ENCODE measurements around the gene WDHD1. TPM values are rescaled to one million over a fixed set of nuclear protein-coding genes. Genes with fewer than 3 reads are reported as not detected.

The WDHD1 gene
- total RNA-seq, 4 donors from 2014 or later, result 0.51 to 20.0 (median 3.1) TPM

DNA sequence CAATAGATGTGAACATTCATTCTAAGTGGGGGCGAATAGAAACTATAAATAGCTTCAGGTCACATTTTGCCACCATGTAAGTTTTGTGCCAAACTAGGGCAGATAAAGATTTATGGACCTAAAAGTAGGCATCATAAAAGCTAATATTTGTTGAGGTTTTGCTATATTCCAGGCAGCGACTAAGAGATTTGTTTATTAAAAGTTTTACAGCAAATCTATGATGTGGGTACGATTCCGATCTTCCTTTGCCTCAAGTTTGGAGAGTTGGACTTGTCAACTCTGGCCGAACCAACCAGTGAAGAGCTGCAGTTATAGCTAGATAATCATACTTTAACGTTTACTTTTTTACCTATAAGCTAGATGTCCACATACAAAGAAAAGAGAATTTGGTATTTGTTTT is 26.1 kb upstream of the WDHD1 start:
- Histone ChIP-seq H3K27me3 (no peaks in the 10 kb centered on the region), H3K9me3 (no peaks in the 10 kb centered on the region), H3K36me3 (no peaks in the 10 kb centered on the region), H3K4me3 (peak overlapping the region in 1 of 2 donors; percentile 63), H3K4me1 (peaks cover 0 to 6% of the 10 kb centered on the region in 2 donors), H3K27ac (peak overlapping the region; percentile 97 to 98)
- no peak for DNase-seq
- TF ChIP-seq POLR2A (IDR thresholded peaks at IDR 0.05), result no peak
- TF ChIP-seq, protein P1, sequence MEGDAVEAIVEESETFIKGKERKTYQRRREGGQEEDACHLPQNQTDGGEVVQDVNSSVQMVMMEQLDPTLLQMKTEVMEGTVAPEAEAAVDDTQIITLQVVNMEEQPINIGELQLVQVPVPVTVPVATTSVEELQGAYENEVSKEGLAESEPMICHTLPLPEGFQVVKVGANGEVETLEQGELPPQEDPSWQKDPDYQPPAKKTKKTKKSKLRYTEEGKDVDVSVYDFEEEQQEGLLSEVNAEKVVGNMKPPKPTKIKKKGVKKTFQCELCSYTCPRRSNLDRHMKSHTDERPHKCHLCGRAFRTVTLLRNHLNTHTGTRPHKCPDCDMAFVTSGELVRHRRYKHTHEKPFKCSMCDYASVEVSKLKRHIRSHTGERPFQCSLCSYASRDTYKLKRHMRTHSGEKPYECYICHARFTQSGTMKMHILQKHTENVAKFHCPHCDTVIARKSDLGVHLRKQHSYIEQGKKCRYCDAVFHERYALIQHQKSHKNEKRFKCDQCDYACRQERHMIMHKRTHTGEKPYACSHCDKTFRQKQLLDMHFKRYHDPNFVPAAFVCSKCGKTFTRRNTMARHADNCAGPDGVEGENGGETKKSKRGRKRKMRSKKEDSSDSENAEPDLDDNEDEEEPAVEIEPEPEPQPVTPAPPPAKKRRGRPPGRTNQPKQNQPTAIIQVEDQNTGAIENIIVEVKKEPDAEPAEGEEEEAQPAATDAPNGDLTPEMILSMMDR (IDR thresholded peaks at IDR 0.05), result no peak
- intact Hi-C loops (cut with DNase I; ENCODE audit: low total_unique reads), result no loop called here

- H3K4me3 ChIP-seq, result peak overlapping the region; percentile 63 to 94
- TF ChIP-seq, protein P1 (IDR thresholded peaks at IDR 0.05), result no peak
- TF ChIP-seq POLR2A (IDR thresholded peaks at IDR 0.05), result no peak
- H3K27ac ChIP-seq, result peak overlapping the region; percentile 97 to 98
- H3K27me3 ChIP-seq, result no peaks in the 10 kb centered on the region
- DNase-seq, result no peak
- intact Hi-C loops (cut with DNase I; ENCODE audit: low total_unique reads), result no loop called here
- H3K36me3 ChIP-seq, result no peaks in the 10 kb centered on the region
- peaks cover 0 to 6% of the 10 kb centered on the region in 2 donors for H3K4me1 ChIP-seq
- H3K9me3 ChIP-seq, result no peaks in the 10 kb centered on the region
Measured at GRCh38 chr14:55052269-55052930, 25.5 kb upstream of the WDHD1 start.

DNA sequence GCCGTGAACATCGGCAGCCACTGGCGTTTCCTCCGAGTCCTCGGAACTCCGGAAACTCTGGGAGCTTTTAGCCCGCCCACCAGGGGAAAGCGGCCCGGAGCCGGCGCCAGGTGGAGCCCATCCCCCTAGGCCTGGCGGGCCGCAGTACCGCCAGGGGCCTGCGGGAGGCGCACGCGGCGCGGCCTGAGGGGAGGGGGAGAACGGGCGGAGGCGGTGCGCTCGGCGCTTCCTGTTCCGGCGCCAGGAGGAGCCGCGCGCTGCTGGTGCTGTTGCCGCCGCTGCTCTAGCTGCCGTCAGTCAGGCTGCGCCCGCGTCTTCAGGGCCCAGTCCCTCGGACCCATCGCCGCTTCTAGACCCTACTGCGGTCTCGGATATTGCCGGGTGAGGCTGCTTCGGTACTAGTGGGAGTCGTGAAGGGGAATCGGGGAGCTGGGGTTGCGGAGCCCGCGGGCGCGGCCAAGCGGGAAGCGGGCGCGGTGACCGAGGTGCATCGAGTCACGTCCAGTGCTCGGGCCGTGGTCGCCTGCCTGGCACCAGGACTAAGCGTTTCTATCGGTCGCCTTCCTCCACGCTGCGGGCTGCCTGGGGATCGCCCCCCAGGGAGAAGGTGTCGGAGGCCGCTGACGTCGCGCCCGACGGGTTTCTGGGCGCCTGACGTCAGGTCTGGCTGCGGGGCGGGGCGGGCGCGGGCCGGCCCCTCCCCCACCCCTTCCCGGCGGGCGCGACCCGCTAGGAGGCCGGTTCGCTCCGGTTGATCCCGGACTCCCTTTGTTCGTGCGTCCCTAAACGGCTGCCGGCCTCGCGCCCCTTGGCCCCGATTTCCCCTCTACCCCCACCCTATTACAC is 24.7 kb upstream of the WDHD1 start, which contains the start of gene MAPK1IP1L:
MAPK1IP1L (plus strand) TSS at position 225 of the 846 bp plus-strand sequence. CDS start 10,037 bp downstream, outside the sequence.
- peak within 1 kb of the TSS; percentile 63 to 94 for H3K4me3 ChIP-seq
- H3K27me3 ChIP-seq, result no peaks in the 10 kb centered on the region
- TF ChIP-seq, protein P1 (IDR thresholded peaks at IDR 0.05), result peak; percentile 96 to 100 (median 100)
- peak; percentile 93 to 99 for TF ChIP-seq POLR2A (IDR thresholded peaks at IDR 0.05)
- H3K27ac ChIP-seq, result peak within 1 kb of the TSS; percentile 97 to 98
- no peaks in the 10 kb centered on the region for H3K36me3 ChIP-seq
- intact Hi-C loops (cut with DNase I; ENCODE audit: low total_unique reads), result no loop called here
- peaks cover 0 to 6% of the 10 kb centered on the region in 2 donors for H3K4me1 ChIP-seq
- no peaks in the 10 kb centered on the region for H3K9me3 ChIP-seq
- DNase-seq, result peak; percentile 89 to 95

- Histone ChIP-seq H3K4me3 (peak overlapping the region; percentile 63 to 94), H3K9me3 (no peaks in the 10 kb centered on the region), H3K27me3 (no peaks in the 10 kb centered on the region), H3K36me3 (no peaks in the 10 kb centered on the region), H3K27ac (peak overlapping the region; percentile 97 to 98), H3K4me1 (peaks cover 0 to 6% of the 10 kb centered on the region in 2 donors)
- TF ChIP-seq, protein P1 (IDR thresholded peaks at IDR 0.05), result no peak
- no peak for TF ChIP-seq POLR2A (IDR thresholded peaks at IDR 0.05)
- DNase-seq, result no peak
- intact Hi-C loops (cut with DNase I; ENCODE audit: low total_unique reads), result no loop called here
Measured at GRCh38 chr14:55051165-55051422, 24.2 kb upstream of the WDHD1 start.

DNA sequence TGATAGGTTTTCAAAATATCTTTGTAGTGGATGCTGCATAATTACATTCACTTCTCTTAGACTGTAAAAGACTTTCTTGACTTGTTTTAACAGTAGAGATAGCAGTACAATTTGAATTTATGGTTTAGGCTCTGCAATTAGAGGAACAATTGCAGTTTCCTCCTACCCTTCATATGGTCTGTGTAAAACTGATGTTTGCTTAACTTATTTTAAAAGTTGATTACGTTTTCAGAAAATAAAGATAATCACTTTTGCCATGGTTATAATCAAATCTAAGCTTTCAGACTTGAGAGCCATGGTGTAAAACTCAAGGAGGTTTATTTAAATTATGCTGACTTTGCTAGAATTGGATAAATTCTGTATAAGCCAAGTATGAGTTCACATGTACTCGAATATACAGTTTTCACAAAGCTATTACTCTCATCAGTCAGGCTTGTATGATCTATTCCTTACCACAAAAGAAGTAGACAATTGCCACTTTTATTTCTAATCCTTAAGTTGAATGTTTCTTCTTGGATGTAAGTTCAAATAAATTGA is 22.1 kb upstream of the WDHD1 start:
- no peak for TF ChIP-seq POLR2A (IDR thresholded peaks at IDR 0.05)
- TF ChIP-seq, protein P1 (IDR thresholded peaks at IDR 0.05), result no peak
- H3K27ac ChIP-seq, result no peak overlapping the region
- no peaks in the 10 kb centered on the region for H3K27me3 ChIP-seq
- no peaks in the 10 kb centered on the region for H3K4me1 ChIP-seq
- intact Hi-C loops (cut with DNase I; ENCODE audit: low total_unique reads), result no loop called here
- no peak overlapping the region for H3K4me3 ChIP-seq
- no peak for DNase-seq
- H3K9me3 ChIP-seq, result no peaks in the 10 kb centered on the region
- no peaks in the 10 kb centered on the region for H3K36me3 ChIP-seq

Data from uterus (tissue), 4 donors.